GM21825 (cell line): ENCODE data around the gene AGPAT3.

ENCODE experiments used
- ATAC-seq: cut with Tn5 transposase; IDR thresholded peaks from one replicate; pipeline ENCODE4 v1.9.1; 2021; ENCODE audit warnings: mild to moderate bottlenecking, moderate library complexity; ENCODE audit not compliant: unreplicated experiment

AGPAT3 gene

DNA sequence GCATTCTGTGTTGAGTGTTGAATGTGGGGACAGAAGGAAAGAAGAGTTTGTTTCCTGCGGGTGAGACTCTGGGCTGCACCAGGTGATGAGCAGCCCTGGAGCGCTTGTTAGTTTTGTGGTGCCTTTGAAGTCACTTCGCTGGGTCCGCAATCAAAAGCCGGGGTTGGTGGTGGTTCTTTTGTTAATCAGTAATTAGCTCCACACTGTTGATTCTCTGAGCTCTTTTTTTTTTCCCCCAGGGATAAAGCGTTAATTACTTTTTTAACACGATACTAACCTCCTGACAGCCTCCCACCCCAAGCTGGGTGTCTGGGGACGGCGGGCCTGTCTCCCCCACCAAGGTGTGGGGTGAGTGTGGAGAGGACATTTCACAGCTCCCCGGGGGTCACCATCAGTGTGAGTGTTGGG is 56.6 kb downstream of the AGPAT3 start:
- ATAC-seq, result no peak

DNA sequence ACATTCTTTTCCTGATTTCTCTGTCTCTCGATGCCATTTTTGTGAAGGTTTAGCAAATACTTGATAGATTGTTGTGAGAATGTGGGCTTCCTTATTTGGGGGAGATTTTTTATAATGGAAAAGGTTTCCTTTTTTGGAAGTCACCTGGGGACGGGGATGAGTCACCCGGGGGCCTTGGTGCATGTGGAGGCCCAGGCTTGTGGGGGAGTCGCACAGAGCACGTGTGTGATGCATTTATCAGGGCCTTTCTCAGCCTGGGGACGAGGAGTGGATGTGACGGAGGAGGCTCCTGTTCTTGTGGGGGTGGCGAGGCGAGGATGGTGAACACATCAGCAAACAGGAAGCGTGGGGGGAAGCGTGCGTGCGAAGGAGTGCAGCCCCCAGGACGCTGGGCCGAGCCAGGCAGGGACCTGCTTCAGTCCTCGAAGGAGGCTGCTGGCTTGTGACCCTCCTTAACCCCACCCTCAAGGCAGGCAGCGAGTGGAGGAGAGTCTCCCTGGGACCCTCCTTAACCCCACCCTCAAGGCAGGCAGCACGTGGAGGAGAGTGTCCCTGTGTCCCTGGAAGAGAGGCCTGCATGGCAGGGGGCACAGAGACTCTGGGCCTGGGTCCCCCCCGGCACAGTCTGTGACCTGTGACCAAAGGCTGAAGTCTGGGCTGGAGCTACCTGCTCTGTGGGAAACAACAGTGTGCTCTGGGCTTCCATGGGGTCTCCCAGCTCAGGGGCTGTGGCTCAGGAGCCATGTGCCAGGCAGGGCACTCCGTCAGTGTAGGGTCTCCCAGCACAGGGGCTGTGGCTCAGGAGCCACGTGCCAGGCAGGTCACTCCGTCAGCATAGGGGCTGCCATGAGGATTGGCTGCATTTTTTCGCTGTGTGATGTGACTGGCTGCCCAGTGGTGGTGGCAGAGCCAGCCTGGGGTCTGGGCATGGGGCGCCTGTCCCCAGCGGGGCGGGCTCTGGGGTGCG is 57.2 kb downstream of the AGPAT3 start:
- ATAC-seq, result no peak

DNA sequence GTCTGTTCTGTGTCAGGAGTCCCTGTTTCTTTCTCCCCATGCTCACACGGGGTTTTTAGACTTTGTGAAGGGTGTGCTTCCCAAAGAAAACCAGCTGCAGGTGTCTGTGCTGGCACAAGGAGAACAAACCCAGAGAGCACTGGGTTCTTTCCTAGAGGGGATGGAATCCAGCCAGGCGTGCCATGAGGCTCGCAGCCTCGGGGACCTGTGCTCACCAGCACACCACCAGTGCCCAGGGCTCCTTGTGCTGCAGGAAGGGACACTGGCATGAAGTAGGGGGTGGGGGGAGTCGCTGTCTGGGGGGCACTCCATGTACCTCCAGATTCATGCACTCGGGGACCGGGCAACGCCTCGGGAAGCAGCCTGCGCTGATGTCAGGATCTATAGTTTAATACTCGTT is 57.9 kb downstream of the AGPAT3 start:
- ATAC-seq, result no peak

DNA sequence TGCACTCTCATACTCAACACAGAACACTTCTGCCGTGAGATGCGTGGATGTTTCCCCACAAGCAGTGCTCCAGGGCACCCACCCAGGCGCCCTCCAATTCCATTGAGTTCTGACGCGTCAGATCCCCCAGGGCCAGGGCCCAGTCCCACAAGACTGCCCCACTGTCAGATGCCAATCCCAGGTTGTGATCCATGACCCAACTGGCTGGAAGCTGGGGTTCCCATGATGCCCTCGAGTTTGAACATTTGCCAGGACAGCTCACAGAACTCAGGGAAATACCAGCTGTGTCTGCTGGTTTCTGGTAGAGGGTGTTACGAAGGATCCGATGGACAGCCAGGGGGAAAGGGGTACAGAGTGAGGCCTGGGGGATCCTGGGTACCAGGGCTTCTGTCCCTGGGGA is 58.4 kb downstream of the AGPAT3 start:
- ATAC-seq, result no peak

DNA sequence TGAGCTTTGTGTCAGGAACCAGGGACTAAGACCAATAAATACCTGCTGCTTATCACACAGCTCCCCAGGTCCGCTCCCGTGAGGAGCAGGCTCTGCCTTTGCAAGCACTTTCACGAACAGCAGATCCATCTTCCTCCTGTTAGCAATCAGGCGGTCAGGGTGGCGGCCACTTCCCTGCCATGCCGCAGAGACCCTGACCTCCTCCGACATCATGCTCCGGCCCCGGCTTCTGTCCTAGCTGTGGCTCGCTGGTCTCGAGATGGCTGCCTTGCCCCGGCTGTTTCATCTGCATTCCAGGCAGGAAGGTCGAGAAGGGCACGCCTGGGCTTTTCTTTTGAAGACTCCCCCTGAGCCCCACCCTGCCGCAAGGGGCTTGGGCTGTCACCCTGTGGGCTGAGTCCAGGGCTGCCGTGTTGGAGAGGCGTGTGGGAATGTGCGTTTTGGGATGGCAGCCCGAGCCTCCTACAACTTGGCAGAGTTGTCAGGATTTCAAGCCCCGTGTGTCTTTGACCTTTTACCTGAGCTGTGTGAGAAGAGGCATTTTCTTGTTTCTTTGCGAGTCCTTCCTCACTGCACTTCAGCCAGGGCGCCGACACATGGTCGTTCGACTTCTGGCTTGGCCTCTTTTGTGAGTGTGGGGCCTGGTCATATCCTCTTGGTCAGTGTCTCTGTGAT is 59.5 kb downstream of the AGPAT3 start:
- no peak for ATAC-seq

DNA sequence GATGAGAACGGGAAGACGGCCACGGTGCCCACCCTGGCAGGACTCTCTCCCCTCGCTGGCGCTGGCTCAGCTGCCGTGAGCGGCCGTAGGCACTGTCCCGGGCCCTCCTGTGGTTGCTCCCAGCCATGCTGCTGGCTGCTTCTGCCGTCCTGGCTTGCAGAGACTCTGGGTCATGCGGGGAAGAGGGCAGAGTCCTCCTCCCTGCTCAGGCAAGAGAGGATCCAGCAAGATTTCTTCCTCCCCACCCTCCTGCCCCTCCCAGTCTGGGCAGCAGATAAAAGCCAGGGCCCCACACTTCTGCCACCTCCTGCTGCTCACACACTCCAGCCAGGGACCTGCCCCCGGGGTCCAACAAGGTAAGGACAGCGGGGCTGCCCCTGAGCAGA is 60.1 kb downstream of the AGPAT3 start:
- no peak for ATAC-seq

DNA sequence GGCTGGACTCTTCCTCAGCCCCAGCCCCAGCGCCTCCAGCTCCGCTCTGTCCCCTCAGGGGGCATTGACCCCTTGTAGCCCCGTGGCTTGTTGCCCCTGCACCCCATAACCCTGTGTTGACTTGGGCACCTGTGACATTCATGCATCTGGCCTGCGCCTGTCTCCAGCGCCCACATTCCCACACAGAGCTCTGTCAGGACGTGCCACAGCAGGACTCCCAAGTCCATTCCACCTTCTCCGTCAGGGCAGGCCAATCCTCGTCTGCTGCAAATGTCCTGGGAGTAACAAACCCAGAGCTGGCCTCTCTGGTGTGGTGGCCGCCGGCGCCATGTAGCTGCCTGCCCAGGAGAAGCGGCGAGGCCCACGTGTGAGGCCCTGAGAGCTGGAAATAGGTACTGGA is 60.6 kb downstream of the AGPAT3 start:
- ATAC-seq, result no peak

DNA sequence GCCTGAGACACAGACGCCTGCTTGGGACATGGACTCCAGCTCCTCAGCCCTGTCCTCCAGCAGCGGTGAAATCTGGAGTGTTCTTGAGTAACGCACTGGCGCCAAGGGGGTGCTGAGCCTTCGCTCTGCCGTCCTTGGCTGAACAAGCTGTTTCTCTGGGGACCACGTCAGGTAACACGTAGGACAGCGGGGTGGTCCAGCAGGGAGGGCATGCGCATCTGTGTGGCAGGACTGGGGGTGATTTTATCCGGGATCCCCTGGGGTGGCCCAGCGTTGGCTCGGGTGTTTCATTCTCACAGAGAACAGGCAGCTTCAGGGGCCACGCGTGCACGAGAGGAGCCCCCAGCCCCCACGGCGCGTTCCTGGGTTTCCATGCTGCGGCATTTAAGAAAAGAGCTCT is 61.2 kb downstream of the AGPAT3 start:
- no peak for ATAC-seq

DNA sequence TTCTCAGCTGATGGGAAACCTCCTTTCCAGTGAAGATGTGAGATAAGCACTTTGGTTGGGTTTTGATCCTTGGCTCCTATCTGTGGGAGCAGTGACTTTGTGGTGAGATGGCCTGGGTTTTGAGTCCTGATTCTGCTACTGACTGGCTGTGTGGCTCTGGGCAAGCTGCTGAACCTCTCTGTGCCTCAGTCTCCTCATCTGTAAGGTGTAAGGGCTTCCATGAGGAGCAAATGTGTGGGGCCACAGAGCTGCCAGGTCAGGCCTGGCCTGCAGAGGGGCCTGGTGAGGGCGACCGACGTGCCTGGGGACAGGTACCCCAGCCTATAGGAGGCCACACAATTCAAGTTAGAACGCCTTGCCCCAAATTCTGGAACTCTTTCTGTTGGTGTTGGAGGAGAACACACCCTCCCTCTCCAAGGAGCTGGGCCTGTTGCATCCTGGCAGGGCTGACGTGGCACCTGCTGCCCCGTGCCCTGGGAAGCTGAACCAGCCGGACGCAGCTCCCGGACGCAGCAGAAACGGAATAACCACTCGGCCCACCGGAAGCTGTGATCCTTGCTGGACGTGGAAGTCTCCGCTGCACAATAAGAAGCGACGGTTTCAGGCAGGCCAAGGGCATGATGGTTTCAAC is 62.7 kb downstream of the AGPAT3 start:
- ATAC-seq, result no peak

DNA sequence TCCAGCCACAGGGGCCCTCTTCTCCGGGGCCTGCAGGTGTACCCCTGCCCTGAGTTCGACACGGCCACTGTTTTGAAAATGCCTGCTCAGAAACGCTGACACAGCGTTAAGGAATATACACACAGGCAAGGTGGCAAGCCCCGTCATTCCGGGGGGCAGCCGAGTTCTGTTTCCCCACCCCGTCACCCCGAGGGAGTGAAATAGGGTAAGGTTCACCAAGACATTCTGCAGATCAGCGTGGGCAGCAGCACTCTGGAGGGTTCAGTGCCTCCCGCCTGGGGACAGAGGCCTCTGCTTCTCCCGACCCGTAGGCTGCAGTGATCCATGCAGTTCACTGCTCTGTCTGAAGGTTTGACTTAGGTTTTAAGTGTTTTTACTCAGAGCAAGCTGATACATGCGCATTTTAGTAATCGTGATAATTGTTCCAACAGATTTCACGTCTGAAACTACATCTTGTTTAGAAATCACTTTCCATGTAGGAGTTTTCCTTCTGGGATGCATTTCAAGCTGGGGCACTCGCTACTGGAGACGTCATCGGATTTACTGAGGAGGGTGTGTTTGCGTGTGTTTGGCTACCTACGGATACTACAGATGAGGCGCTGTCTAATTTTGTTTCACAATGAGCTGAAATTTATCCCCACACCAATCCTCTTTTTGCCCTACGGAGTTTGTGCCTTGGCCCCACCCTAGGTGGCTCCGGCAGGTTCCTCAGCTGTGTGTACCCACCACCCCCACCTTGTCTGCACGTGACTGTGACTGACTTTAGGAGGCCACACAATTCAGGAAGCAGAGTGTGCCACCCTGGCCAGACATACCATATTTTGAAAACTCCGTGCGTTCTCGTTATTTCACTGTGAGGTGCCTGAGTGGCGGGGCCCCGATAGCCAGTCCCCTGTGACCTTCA is 63.5 kb downstream of the AGPAT3 start:
- no peak for ATAC-seq

DNA sequence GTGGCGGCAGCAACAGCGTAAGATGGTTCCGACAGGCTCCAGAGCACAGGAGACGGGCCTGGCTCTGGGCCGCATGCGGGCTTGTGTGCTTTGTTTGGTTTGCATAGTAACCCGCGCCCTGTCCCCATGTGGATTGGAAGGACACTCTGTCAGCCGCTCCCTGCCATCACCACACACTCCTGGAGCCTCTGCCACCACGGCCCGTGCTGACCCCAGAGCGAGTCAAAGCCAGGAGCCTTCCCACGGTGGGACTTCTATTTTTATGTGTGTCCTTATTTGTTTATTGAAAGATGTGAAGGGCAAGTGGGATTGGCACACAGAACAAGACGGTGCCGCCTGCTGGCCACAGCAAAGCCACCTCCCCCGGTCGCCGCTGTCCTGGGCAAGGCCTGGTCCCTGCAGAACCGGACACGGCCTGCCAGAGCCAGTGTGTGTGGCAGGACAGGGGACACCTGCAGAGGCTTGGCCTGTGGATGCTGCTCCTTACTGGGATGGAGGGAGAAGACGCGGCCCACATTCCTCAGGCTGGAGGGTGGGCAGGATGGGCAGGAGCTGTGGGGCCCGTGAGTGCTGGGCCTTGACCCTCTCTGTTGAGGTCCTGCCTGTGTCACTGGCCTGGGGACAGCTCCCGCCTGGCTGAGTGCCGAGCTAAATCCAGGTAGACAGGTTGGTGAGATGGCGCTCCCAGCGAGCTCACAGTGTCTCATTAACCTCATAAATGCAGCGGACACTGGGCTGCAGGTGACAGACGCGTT is 64.4 kb downstream of the AGPAT3 start:
- ATAC-seq, result no peak

DNA sequence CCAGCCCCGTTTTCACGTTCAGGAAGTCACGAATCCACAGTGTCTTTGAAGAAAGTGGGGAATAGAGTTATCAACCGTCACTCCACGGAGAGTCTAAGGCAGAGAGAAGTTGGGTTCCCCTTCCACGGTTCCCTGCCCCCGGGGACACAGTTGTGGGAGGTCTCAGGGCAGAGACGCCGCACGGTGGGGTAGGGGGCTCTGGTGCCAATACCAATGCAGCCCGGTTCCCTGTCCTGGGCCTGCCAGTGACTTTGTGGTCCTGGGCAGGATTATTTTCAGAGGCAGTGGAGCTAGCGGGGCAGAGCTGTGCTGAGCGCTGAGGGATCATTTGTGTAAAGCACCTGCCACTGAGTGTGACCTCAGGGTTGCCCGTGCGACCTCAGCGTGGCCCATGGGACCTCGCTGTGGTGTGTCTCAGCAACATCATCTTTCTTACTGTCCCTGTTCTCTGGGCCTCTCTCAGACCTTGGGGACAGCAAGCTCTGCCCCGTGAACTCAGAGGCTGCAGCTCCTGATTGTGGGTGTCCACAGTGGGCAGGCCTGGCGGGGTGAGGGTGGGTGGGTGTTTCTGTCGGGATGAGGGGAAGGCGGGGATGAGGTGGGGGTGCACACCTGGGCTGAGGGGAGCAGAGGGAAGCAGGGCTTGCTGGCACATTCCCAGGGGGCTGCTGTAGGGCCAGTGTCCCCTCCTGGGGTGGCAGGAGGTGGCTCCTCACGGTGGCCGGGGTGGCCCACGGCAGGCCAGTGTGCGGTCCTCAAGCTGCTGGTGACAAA is 65.2 kb downstream of the AGPAT3 start:
- no peak for ATAC-seq

DNA sequence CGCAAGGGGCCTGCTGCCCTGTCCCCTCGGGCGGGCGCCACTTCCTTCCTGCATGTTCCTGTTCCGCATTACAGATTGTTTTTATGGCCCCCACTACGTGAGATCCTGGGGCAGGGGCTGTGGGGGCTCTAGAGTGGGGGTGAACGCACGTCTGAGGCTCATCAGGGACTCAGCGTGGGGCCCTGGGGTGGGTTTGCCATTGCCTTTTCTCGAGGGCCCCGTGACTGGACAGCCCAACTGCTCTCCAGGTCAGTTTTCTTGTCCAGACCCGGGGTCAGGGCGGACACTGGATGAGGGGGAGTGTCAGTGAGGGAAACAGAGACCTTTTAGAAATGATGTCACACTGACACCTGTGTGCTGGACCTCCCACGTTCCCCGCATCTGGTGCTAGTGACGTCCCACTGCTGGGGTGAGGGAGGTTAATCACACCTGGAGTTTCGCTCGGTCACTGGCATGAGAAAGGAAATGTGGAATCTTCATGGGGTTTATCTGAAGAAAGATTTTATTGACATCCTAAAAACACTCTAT is 65.9 kb downstream of the AGPAT3 start:
- no peak for ATAC-seq

DNA sequence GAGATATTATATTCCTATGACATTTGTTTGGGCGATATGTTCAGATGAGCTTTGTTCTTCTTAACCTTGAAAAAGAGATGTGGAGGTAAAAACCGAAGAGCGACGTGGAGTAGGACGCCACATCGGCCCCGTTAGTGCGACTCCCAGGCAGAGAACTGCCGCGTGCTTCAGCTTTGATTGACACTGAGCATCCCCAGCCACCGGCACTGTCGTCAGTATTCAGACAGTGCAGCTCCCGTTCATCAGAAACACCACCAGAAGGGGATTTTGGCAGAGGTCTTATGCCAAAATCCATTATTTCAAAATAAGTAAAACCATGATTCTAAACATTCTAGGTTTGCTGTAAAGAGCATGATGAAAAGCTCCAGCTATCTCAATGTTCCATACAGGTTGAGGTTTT is 66.5 kb downstream of the AGPAT3 start:
- no peak for ATAC-seq

DNA sequence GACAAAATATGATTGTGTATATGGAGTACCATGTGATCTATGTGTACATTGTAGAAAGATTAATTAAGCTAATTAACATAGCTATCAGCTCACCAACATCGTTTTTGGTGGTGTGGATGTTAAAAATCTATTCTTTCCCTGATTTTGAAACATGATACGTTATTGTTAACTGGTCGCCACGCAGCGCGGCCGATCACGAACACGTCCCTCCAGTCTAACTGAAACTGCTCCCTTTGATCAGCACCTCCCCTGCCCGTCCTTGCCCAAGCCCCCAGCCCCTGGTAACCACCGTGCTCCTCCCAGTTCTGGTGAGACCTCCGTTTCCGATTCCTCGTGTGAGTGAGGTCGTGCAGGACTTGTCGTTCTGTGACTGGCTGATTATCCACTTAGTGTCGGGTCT is 67.0 kb downstream of the AGPAT3 start:
- ATAC-seq, result no peak

DNA sequence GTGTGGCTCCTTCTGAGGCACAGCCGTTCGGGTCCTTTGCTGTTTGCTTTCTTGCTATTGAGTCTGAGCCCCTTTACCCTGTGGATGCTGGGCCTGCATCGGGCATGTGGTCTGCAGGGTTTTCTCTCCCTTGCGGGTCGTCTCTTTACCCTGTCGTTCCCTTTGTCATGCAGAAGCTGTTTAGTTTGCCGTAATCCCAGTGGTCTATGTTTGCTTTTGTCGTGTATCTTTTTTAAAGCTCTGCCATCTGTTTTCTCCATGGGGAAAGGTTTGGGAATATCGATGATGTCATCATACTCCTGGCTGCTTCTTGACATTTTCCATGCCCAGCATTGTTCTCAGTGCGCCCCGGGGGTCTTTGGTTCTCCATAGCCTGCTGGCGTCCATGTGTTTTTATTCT is 68.2 kb downstream of the AGPAT3 start:
- no peak for ATAC-seq

DNA sequence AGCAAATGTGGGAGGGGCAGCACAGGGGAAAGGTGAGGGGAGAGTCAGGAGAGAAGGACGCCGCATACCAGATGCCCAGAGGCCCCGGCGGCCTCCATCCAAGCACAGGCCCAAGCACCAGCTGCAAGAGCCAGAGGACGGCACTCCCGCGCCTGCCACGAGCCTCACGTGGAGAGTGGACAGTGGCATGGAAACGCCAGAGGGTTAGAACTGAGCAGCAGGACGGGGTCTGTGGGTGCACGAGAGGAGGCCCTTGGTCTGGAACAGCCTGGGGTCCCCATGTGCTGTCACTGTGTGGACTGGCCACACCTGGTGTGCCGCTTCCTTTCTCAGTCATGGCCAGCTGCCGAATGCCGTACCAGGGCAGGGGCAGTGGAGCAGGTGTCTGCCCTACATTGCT is 68.7 kb downstream of the AGPAT3 start:
- ATAC-seq, result no peak

DNA sequence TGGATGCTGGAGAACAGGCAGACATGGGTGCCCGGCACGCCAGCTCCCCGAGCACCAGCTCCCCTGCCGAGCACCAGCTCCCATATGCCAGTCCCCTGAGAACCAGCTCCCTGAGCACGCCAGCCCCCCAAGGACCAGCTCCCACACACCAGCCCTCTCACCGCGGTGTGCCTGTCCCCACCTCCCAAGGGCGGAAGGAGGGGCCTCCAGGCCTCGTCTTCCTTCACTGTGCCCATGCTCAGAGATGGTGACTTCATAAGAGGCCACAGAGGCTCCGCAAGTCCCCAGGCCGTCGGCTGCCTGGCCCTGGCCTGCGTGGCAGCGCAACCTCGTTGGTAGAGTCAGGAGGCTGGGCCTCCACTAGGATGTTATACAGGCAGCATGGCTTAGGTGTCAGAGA is 69.1 kb downstream of the AGPAT3 start:
- no peak for ATAC-seq
